Endothelial cell of umbilical vein (primary cell): ENCODE results near the gene COTL1. TPM values are rescaled to one million over a fixed set of nuclear protein-coding genes. Genes with fewer than 3 reads are reported as not detected.

Experiments
- BruUV-seq: library from RNA; stranded (reverse); fragments of 400-500 nt; replicated peaks from 2 replicates; lab custom pipeline; 2021; lab: Mats Ljungman, UMichigan
- CTCF ChIA-PET: fragments of 300-600, 350-600 bp; sonication (Branson Sonifier 250); formaldehyde crosslinking; loops from one replicate; lab custom pipeline; 2021; ENCODE audit warnings: antibody characterized with exemption, inconsistent platforms; lab: Charles Lee
- POLR2A ChIA-PET: fragments of 300-600, 350-600 bp; sonication (Branson Sonifier 250); formaldehyde crosslinking; loops from one replicate; lab custom pipeline; 2021; ENCODE audit warnings: antibody characterized with exemption, inconsistent platforms; lab: Charles Lee
- DNase-seq: peaks from one replicate; pipeline ENCODE4 v3.0.0-alpha.2; 2011; ENCODE audit warnings: low read depth, low spot score
- FAIRE-seq: peaks from 2 replicates; lab custom pipeline; 2011; peaks lifted over from hg19 to GRCh38; lab: Jason Lieb, UNC
- H2AFZ ChIP-seq: 2 replicates; pipeline ENCODE4 v1.6.0; 2012; ENCODE audit warnings: low read depth, low read length, control low read depth, inconsistent platforms
- H3K27ac ChIP-seq: 2 replicates; pipeline ENCODE4 v1.5.1; 2011; ENCODE audit warnings: low read depth, mild to moderate bottlenecking, control low read depth, low read length, moderate library complexity; ENCODE audit not compliant: insufficient read depth
- H3K27me3 ChIP-seq, 2 experiments: 2 replicates each; pipeline versions ENCODE4 v1.6.0 to v1.6.1; 2011; ENCODE audit warnings: low read length in 2 of 2, mixed read lengths in 1 of 2; ENCODE audit not compliant: control insufficient read depth in 2 of 2, insufficient read depth in 2 of 2
- H3K36me3 ChIP-seq, 2 experiments: 2 replicates in 1 of 2; 3 replicates in 1 of 2; pipeline ENCODE4 v1.5.1; 2011; ENCODE audit warnings: low read length in 2 of 2, mild to moderate bottlenecking in 1 of 2, moderate library complexity in 1 of 2; ENCODE audit not compliant: control insufficient read depth in 2 of 2, insufficient read depth in 2 of 2; ENCODE audit errors: extremely low read depth in 1 of 2
- H3K4me1 ChIP-seq: 3 replicates; pipeline ENCODE4 v1.5.1; 2011; ENCODE audit warnings: mild to moderate bottlenecking, low read length; ENCODE audit not compliant: control insufficient read depth, insufficient read depth; ENCODE audit errors: extremely low read depth
- H3K4me2 ChIP-seq: 2 replicates; pipeline ENCODE4 v1.6.1; 2011; ENCODE audit warnings: low read length, control low read depth, mixed read lengths; ENCODE audit not compliant: insufficient read depth
- H3K4me3 ChIP-seq, 3 experiments: fragments of 200-600 bp in 1 of 3; sonication (generic), shearing (Covaris generic) in 1 of 3; replicated peaks in 1 of 3; 2 replicates each; pipeline ENCODE4 v1.5.1; 2011 to 2016; ENCODE audit warnings: control low read depth in 3 of 3, low read length in 3 of 3, mild to moderate bottlenecking in 2 of 3, inconsistent platforms in 1 of 3, low read depth in 1 of 3, moderate library complexity in 1 of 3; ENCODE audit not compliant: insufficient read depth in 1 of 3
- H3K79me2 ChIP-seq: 2 replicates; pipeline ENCODE4 v1.6.0; 2012; ENCODE audit warnings: low read length, inconsistent platforms; ENCODE audit not compliant: control insufficient read depth, insufficient read depth
- H3K9ac ChIP-seq: replicated peaks from 2 replicates; pipeline ENCODE3; 2011; ENCODE audit warnings: low read length, control low read depth; ENCODE audit not compliant: insufficient read depth; ENCODE audit errors: extremely low read depth
- H3K9me1 ChIP-seq: replicated peaks from 3 replicates; pipeline ENCODE4 v1.6.0; 2011; ENCODE audit warnings: mild to moderate bottlenecking, low read length; ENCODE audit not compliant: control insufficient read depth, insufficient read depth; ENCODE audit errors: extremely low read depth
- H3K9me3 ChIP-seq: replicated peaks from 2 replicates; pipeline ENCODE4 v1.5.1; 2012; ENCODE audit warnings: low read length, inconsistent platforms; ENCODE audit not compliant: control insufficient read depth, insufficient read depth
- H4K20me1 ChIP-seq: replicated peaks from 2 replicates; pipeline ENCODE3; 2011; ENCODE audit warnings: mild to moderate bottlenecking, low read length; ENCODE audit not compliant: control insufficient read depth, insufficient read depth; ENCODE audit errors: extremely low read depth
- EZH2 ChIP-seq: IDR thresholded peaks from 2 replicates; pipeline ENCODE4 v1.6.1; 2012; ENCODE audit warnings: borderline replicate concordance, low read depth, mild to moderate bottlenecking, moderate library complexity, low read length, inconsistent platforms; ENCODE audit not compliant: severe bottlenecking
- FOS ChIP-seq: IDR thresholded peaks from 2 replicates; pipeline ENCODE4 v1.6.1; 2011; ENCODE audit warnings: mild to moderate bottlenecking, low read length, moderate library complexity, borderline replicate concordance; ENCODE audit not compliant: insufficient read depth
- GATA2 ChIP-seq: IDR thresholded peaks from 2 replicates; pipeline ENCODE4 v1.7.0; 2011; ENCODE audit warnings: low read depth, mild to moderate bottlenecking, moderate library complexity, mixed read lengths, low read length; ENCODE audit not compliant: insufficient read length, insufficient read depth
- JUN ChIP-seq: IDR thresholded peaks from 2 replicates; pipeline ENCODE4 v1.6.1; 2011; ENCODE audit warnings: borderline replicate concordance, low read depth; ENCODE audit not compliant: insufficient read length, insufficient read depth
- MYC ChIP-seq: IDR thresholded peaks from one replicate; pipeline ENCODE4 v1.6.1; 2011; ENCODE audit warnings: mild to moderate bottlenecking, low read depth, low read length
- POLR2A ChIP-seq: IDR thresholded peaks from 2 replicates; pipeline ENCODE4 v1.6.1; 2012; ENCODE audit warnings: low read depth, mild to moderate bottlenecking, control low read depth, low read length
- POLR2AphosphoS5 ChIP-seq: IDR thresholded peaks from 2 replicates; pipeline ENCODE4 v1.6.1; 2012; ENCODE audit warnings: low read depth, mild to moderate bottlenecking, control low read depth, low read length, moderate library complexity; ENCODE audit not compliant: insufficient read depth
- dilution Hi-C: fragments of 300-500 bp; cut with MboI; formaldehyde crosslinking; loops from one replicate; pipeline ENCODE4 v1.15.0; 2019; ENCODE audit warnings: low sequenced_read_pairs; ENCODE audit not compliant: extremely low pct_ligation_motif_present
- intact Hi-C: fragments of 100-400 bp; cut with micrococcal nuclease; formaldehyde crosslinking; loops from one replicate; pipeline ENCODE4 v1.10.0; 2022
- polyA plus RNA-seq, 4 experiments: library from polyadenylated mRNA; depleted of rRNA in 3 of 4; stranded (reverse) in 3 of 4; unstranded in 1 of 4; fragments of >200 nt; gene quantifications; 2 replicates each; pipeline versions ENCODE4 v1.2.1 to v1.2.3, GENCODE V29; 2011 to 2012; ENCODE audit warnings: missing spikeins in 1 of 4
- total RNA-seq: library from RNA; stranded (reverse); gene quantifications from 2 replicates; pipeline ENCODE4 v1.2.3, GENCODE V29; 2021
- TF ChIP-seq, protein P1 (sequence below): IDR thresholded peaks from 2 replicates; pipeline ENCODE4 v1.6.1; 2011; ENCODE audit not compliant: insufficient read depth, insufficient read length
- TF ChIP-seq, protein P2 (sequence below), 2 donors: IDR thresholded peaks; 1 replicate in 1 of 2; 2 replicates in 1 of 2; pipeline ENCODE4 v1.5.1; 2011; ENCODE audit warnings: low read length in 2 of 2, mild to moderate bottlenecking in 2 of 2, moderate library complexity in 2 of 2, control low read depth in 1 of 2, inconsistent platforms in 1 of 2, low read depth in 1 of 2; ENCODE audit not compliant: insufficient read depth in 1 of 2; ENCODE audit errors: extremely low read depth in 1 of 2

COTL1 gene
- total and polyA plus RNA-seq, 2 donors (not counting 3 experiments of a cell fraction or from before 2014, with no cell fraction given), result 90.0 to 200 TPM

DNA sequence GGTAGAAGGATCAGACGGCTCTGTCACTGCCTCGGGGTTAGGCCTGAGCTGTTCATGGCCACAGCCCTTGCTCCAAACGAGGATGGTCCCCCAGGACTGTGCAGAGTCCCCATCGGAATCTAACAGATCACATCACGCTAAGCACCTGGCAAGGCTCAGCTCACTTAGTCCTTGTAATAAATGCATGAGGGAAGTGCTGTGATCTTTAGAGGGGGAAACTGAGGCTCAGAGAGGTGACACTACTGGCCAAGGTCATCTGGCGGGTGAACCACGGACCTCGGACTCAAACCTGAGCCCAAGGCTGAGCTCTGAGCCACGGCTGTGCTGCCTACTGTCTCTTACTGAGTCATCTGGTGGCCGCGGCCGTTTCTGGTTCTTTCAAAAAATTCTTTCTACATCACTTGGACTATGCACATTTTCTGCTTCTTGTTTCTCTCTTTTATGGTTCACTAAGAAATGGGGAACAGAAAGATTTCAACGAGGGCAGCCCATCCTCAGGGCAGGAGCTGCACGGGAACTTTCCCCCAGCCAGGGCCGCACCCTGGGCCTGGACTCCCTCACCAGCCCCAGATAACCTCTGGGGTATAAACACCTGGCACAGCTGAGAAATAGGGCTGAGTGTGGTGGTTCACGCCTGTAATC, 55.6 kb downstream of the COTL1 start:
- TF ChIP-seq, protein P1, sequence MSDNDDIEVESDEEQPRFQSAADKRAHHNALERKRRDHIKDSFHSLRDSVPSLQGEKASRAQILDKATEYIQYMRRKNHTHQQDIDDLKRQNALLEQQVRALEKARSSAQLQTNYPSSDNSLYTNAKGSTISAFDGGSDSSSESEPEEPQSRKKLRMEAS, result no peak
- TF ChIP-seq FOS, result no peak
- POLR2A ChIA-PET, result no interaction called here
- no peak overlapping the region for H2AFZ ChIP-seq
- no peak overlapping the region for H3K27ac ChIP-seq
- intact Hi-C loops (no loop called here), dilution Hi-C loops (no loop called here)
- no peaks in the 10 kb centered on the region for H3K9me3 ChIP-seq
- FAIRE-seq (no peak), DNase-seq (no peak)
- no peak overlapping the region for H3K4me3 ChIP-seq
- no peaks in the 10 kb centered on the region for H4K20me1 ChIP-seq
- BruUV-seq, result no TSS peak
- no peaks in the 10 kb centered on the region for H3K4me1 ChIP-seq
- H3K79me2 ChIP-seq, result no peaks in the 10 kb centered on the region
- no peak overlapping the region for H3K4me2 ChIP-seq
- H3K9ac ChIP-seq, result no peak overlapping the region
- CTCF ChIA-PET, result interaction anchor here (0.7 to 4.4 kb wide), 2 partner anchors 21 to 51 kb away, joined by 3 to 19 read pairs; no protein-coding TSS in a partner anchor
- H3K27me3 ChIP-seq, result no peaks in the 10 kb centered on the region
- peaks cover 0 to 18% of the 10 kb centered on the region in 2 experiments for H3K36me3 ChIP-seq
- H3K9me1 ChIP-seq, result no peaks in the 10 kb centered on the region

DNA sequence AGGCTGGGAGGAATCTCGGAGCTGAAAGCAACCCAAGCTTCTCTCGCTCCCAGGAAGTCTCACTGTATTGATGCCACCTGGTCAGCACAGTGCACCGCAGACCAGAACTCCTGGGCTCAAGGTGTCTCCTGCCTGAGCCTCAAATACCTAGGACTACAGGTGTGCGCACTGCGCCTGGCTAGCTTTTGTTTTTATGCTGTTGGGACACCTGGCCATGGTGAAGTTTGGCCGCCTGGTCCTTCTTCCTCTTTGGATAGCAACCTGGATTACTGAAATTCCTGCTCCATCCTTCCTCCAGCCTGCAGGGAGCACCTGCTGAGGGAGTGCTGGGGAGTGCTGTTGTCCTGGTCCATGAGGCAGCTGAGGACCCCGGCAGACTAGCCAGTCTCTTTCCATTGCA, 56.6 kb downstream of the COTL1 start:
- ChIA-PET POLR2A (no interaction called here), CTCF (interaction anchor here (0.7 to 1.2 kb wide), 2 partner anchors 29 to 55 kb away, joined by 3 to 5 read pairs; no protein-coding TSS in a partner anchor)
- Histone ChIP-seq H3K9me1 (no peaks in the 10 kb centered on the region), H3K79me2 (no peaks in the 10 kb centered on the region), H2AFZ (no peak overlapping the region), H3K4me3 (no peak overlapping the region), H3K9me3 (no peaks in the 10 kb centered on the region), H3K9ac (no peak overlapping the region), H3K4me1 (no peaks in the 10 kb centered on the region), H3K36me3 (peaks cover 0 to 13% of the 10 kb centered on the region in 2 experiments), H3K4me2 (no peak overlapping the region), H3K27ac (no peak overlapping the region), H4K20me1 (no peaks in the 10 kb centered on the region), H3K27me3 (no peaks in the 10 kb centered on the region)
- dilution Hi-C loops, result no loop called here
- intact Hi-C loops, result no loop called here
- FAIRE-seq (no peak), DNase-seq (no peak)
- no TSS peak for BruUV-seq
- no peak for TF ChIP-seq FOS
- TF ChIP-seq, protein P1, result no peak
- TF ChIP-seq, protein P2, sequence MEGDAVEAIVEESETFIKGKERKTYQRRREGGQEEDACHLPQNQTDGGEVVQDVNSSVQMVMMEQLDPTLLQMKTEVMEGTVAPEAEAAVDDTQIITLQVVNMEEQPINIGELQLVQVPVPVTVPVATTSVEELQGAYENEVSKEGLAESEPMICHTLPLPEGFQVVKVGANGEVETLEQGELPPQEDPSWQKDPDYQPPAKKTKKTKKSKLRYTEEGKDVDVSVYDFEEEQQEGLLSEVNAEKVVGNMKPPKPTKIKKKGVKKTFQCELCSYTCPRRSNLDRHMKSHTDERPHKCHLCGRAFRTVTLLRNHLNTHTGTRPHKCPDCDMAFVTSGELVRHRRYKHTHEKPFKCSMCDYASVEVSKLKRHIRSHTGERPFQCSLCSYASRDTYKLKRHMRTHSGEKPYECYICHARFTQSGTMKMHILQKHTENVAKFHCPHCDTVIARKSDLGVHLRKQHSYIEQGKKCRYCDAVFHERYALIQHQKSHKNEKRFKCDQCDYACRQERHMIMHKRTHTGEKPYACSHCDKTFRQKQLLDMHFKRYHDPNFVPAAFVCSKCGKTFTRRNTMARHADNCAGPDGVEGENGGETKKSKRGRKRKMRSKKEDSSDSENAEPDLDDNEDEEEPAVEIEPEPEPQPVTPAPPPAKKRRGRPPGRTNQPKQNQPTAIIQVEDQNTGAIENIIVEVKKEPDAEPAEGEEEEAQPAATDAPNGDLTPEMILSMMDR (IDR thresholded peaks at IDR 0.05; ENCODE audit: extremely low read depth in 1 of 2, insufficient read depth in 1 of 2, low read depth in 1 of 2, low read length in 2 of 2), result no peak
- no peak for TF ChIP-seq EZH2
- no peak for TF ChIP-seq GATA2
- no peak for TF ChIP-seq POLR2AphosphoS5
- no peak for TF ChIP-seq POLR2A
- no peak for TF ChIP-seq MYC
- TF ChIP-seq JUN, result no peak
